Skeletal muscle tissue (tissue), 4 donors: ENCODE data around the gene SLC8A3. TPM values are rescaled to one million over a fixed set of nuclear protein-coding genes. Genes with fewer than 3 reads are reported as not detected.
A peak's percentile ranks its signal among the peaks of the same experiment; 100 is the strongest.

Source experiments
- H3K27ac ChIP-seq: one replicate; pipeline ENCODE4 v1.7.0; 2013; ENCODE audit warnings: mild to moderate bottlenecking, low read depth, low read length, inconsistent platforms
- H3K27me3 ChIP-seq, 3 donors: one replicate each; pipeline ENCODE4 v1.7.0; 2013; ENCODE audit warnings: low read length in 3 of 3; ENCODE audit not compliant: control insufficient read depth in 3 of 3, insufficient read depth in 3 of 3
- H3K36me3 ChIP-seq, 3 donors: one replicate each; pipeline ENCODE4 v1.7.0; 2013; ENCODE audit warnings: low read length in 3 of 3; ENCODE audit not compliant: control insufficient read depth in 3 of 3, insufficient read depth in 3 of 3
- H3K4me1 ChIP-seq, 3 donors: one replicate each; pipeline ENCODE4 v1.7.0; 2013; ENCODE audit warnings: low read length in 3 of 3, mild to moderate bottlenecking in 3 of 3; ENCODE audit not compliant: control insufficient read depth in 3 of 3, insufficient read depth in 3 of 3
- H3K4me3 ChIP-seq, 3 donors: one replicate each; pipeline ENCODE4 v1.7.0; 2013; ENCODE audit warnings: low read length in 3 of 3
- H3K9ac ChIP-seq, 3 donors: one replicate each; pipeline ENCODE4 v1.7.0; 2013; ENCODE audit warnings: low read length in 3 of 3, mild to moderate bottlenecking in 3 of 3, moderate library complexity in 2 of 3, low read depth in 1 of 3
- H3K9me3 ChIP-seq, 3 donors: one replicate each; pipeline ENCODE4 v1.7.0; 2013; ENCODE audit warnings: low read length in 3 of 3; ENCODE audit not compliant: control insufficient read depth in 3 of 3
- total RNA-seq: library from RNA; depleted of rRNA; stranded (reverse); fragments of >200 nt; gene quantifications from one replicate; pipeline ENCODE4 v1.2.3, GENCODE V29; 2014
- donor health status: Osteomylitis.

The SLC8A3 gene
- total RNA-seq, 1 donor from 2014 or later: 13.0 TPM

- no peaks in the 10 kb centered on the region for H3K36me3 ChIP-seq
- H3K4me3 ChIP-seq: no peak overlapping the region
- no peak overlapping the region for H3K9ac ChIP-seq
- no peaks in the 10 kb centered on the region for H3K27me3 ChIP-seq
- H3K4me1 ChIP-seq: peaks cover 0 to 2% (median 0%) of the 10 kb centered on the region in 3 donors
- no peaks in the 10 kb centered on the region for H3K9me3 ChIP-seq
- H3K27ac ChIP-seq: no peak overlapping the region
Measured at GRCh38 chr14:70080076-70080475, 108.7 kb downstream of the SLC8A3 start.

DNA sequence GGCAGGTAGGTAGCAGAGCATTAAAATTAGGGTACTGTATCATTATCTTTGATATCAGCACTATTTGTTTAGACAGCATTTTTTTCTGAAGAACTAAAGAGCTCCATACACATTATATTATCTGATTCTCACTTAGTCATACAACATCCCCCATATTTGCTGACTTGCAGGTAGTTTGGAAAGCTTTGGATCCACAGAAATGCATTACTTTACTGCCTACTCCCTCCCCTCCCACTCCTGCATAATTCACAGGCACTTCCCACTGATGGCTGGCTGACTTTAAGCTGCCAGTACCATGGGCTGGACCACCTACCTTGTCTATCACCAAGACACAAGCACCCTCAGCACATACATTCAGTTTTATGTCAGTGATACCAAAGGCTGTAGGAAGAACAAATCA, 110.4 kb downstream of the SLC8A3 start:
- Histone ChIP-seq H3K4me3 (no peak overlapping the region), H3K4me1 (peaks cover 0 to 2% (median 0%) of the 10 kb centered on the region in 3 donors), H3K9me3 (no peaks in the 10 kb centered on the region), H3K36me3 (no peaks in the 10 kb centered on the region), H3K9ac (no peak overlapping the region), H3K27me3 (no peaks in the 10 kb centered on the region), H3K27ac (no peak overlapping the region)

DNA sequence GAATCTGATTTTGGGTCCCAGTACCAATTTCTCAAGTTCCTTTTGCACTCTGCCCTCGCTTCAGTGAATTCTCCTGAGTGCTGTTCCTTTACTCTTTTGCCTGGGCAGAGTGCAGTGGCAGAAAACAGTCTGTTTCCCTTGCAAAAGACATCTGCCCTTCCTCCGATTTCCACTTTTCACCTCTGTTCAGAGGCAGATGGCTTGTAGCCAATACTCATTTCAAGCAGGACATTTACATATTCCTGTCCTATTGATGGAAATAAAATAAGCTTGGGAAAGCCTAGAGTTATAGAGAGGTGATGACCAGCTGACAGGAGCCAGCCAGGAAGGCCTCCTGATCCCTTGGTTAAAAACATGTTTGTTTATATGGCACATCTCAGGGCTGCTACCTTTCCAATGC, 111.0 kb downstream of the SLC8A3 start:
- Histone ChIP-seq H3K9ac (no peak overlapping the region), H3K27ac (no peak overlapping the region), H3K27me3 (no peaks in the 10 kb centered on the region), H3K36me3 (no peaks in the 10 kb centered on the region), H3K9me3 (no peaks in the 10 kb centered on the region), H3K4me1 (peaks cover 0 to 2% (median 0%) of the 10 kb centered on the region in 3 donors), H3K4me3 (no peak overlapping the region)

DNA sequence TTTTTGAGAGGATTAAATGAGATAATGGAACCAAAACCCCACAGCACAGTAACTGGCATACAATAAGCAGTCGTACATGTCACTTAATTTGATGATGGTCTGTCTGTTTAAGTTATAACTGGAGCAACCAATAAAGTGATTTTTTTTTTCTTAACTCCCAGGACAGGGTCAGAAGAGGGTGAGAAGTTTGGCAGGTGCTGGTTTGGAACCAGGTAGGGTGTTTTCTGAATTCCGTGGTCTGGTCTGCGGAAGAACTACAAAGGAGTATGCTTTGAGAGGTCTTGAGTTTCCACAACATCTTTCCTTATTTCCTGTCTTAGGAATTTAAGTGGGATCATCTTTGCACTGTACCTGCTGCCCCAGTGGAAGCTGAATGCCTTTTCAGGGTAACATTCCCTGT, 111.7 kb downstream of the SLC8A3 start:
- H3K4me3 ChIP-seq: no peak overlapping the region
- no peaks in the 10 kb centered on the region for H3K4me1 ChIP-seq
- H3K27me3 ChIP-seq: no peaks in the 10 kb centered on the region
- no peak overlapping the region for H3K27ac ChIP-seq
- no peaks in the 10 kb centered on the region for H3K36me3 ChIP-seq
- H3K9ac ChIP-seq: no peak overlapping the region
- no peaks in the 10 kb centered on the region for H3K9me3 ChIP-seq

DNA sequence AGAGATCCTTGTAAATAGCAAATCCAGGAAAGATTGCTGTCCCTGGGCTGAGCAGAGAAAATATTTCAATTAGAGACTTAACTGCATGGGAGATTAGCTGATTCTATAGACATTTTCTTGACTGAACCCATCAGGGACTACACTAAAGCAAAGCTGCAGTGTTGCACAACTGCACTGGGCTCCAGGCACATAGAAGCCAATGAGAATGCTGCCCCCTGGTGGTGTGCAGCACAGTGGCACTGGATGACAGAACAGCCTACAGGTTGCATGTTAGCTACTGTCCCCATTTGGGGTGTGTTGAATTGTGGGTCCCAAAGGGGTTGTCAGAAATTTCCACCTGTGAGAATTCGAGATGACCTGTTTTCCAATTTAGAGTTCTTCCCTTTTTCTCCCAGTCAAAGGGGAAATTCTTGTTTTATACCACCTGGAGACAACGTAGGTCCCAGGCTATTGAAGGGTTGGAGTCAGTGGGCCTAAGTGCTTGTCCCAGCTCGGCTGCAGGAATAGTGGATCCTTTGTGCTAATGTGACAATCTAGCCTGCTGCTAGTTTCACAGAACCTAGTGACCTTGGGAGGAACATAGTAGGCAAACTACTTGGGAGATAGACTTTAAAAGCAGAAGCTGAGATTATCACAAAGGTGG, 114.7 kb downstream of the SLC8A3 start:
- H3K9me3 ChIP-seq: no peaks in the 10 kb centered on the region
- no peak overlapping the region for H3K9ac ChIP-seq
- peaks cover 3 to 14% (median 8%) of the 10 kb centered on the region in 3 donors for H3K4me1 ChIP-seq
- H3K27ac ChIP-seq: no peak overlapping the region
- H3K36me3 ChIP-seq: no peaks in the 10 kb centered on the region
- no peak overlapping the region for H3K4me3 ChIP-seq
- no peaks in the 10 kb centered on the region for H3K27me3 ChIP-seq

DNA sequence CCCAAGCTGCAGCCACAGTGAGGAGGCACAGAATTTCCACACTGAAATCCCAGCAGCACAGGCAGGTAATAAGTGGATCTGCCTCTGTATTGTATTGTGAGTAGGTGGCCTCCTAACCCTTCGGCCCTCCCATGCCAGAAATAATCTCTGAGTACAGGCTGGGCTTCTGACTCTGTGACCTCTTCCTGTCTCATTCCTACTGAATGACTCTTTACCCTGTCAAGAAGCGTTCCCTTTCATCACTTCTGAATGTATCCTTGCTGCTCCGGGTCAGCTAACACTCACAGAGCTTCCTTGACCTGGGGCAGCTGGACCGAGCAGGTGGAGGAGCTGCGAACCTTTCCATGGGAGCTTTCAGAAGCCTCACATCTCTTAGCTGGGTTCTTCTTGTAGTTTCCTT, 119.6 kb downstream of the SLC8A3 start:
- Histone ChIP-seq H3K4me1 (peaks cover 11 to 20% (median 20%) of the 10 kb centered on the region in 3 donors), H3K27me3 (no peaks in the 10 kb centered on the region), H3K36me3 (no peaks in the 10 kb centered on the region), H3K9me3 (no peaks in the 10 kb centered on the region), H3K9ac (peak overlapping the region in 1 of 3 donors; percentile 14), H3K27ac (no peak overlapping the region), H3K4me3 (no peak overlapping the region)

DNA sequence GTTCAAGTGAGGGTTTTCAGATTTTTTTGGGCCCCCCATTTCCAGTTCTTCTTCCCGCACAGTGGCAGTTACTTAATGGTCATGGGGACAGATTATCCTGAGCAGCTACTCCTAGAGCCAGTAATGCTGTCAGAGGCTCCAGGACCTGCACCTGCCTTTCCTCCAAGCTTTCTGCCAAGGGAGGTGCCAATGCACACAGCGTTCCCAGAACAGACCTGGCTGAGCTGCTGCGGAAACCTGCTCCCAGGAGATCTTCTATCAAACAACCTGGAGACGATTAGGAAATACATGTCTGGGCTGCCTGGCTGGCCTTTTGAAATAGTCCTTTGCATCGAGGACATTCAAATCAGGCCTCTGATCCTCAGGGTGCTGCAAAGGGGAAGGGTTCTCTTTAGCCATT, 120.9 kb downstream of the SLC8A3 start:
- Histone ChIP-seq H3K27ac (no peak overlapping the region), H3K36me3 (no peaks in the 10 kb centered on the region), H3K27me3 (no peaks in the 10 kb centered on the region), H3K4me3 (no peak overlapping the region), H3K9ac (no peak overlapping the region), H3K9me3 (no peaks in the 10 kb centered on the region), H3K4me1 (peaks cover 11 to 20% (median 20%) of the 10 kb centered on the region in 3 donors)

GRCh38 chr14:70064136-70064865, 124.5 kb downstream of the SLC8A3 start:
- Histone ChIP-seq H3K4me3 (no peak overlapping the region), H3K27me3 (no peaks in the 10 kb centered on the region), H3K9ac (no peak overlapping the region), H3K4me1 (peaks cover 11 to 21% (median 19%) of the 10 kb centered on the region in 3 donors), H3K9me3 (no peaks in the 10 kb centered on the region), H3K27ac (no peak overlapping the region), H3K36me3 (no peaks in the 10 kb centered on the region)

DNA sequence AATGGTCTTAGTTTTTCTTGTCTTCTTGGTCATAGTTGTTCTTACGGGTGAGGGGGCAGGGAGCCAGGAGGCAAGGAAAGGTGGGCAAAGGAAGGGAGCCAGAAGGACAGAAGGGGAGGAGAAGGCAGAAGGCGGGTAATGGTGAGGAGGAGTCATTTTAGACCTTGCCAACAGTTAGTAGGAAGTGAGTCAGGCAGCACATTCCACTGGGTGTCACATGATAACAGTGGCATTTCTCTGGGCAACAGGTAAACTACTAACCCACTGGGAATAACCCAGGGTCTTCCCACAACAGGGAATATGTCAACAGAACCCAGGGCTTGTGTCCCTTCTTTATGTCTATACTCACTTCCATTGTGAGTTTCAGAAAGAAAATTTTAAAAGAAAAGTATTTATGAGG, 127.6 kb downstream of the SLC8A3 start:
- Histone ChIP-seq H3K27ac (no peak overlapping the region), H3K27me3 (peaks cover 0 to 2% (median 0%) of the 10 kb centered on the region in 3 donors), H3K4me1 (peaks cover 0 to 13% (median 6%) of the 10 kb centered on the region in 3 donors), H3K36me3 (peaks cover 0 to 2% (median 0%) of the 10 kb centered on the region in 3 donors), H3K4me3 (no peak overlapping the region), H3K9ac (no peak overlapping the region), H3K9me3 (no peaks in the 10 kb centered on the region)

DNA sequence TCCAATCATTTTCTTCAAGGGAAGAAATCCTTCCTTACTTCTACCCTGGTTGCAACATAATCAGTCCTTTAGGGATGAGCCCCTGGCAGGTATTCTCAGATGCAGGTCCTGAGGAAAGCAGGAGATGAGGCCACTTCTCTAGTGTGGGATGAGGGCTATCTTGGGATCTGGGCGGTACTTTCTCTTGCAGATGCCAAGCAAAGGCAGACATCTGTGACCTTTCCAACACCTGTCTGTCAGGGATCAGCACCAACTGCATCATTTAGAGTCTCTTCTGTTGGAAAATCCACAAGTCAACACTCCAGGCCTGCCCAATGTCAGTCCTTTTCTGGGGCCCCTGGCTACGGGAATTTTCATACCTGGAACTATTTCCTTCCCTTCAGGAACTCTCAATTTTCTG, 129.2 kb downstream of the SLC8A3 start:
- H3K4me1 ChIP-seq: peaks cover 0 to 13% (median 6%) of the 10 kb centered on the region in 3 donors
- H3K9ac ChIP-seq: no peak overlapping the region
- H3K36me3 ChIP-seq: peaks cover 0 to 2% (median 0%) of the 10 kb centered on the region in 3 donors
- peaks cover 0 to 2% (median 0%) of the 10 kb centered on the region in 3 donors for H3K27me3 ChIP-seq
- H3K9me3 ChIP-seq: no peaks in the 10 kb centered on the region
- H3K27ac ChIP-seq: no peak overlapping the region
- no peak overlapping the region for H3K4me3 ChIP-seq
